ENCODE results near the gene PREX1.
"Not testable (repeated sequence)": the region's sequence is repeated elsewhere in the genome, so short reads cannot be mapped to it uniquely, and the experiment has no call there.

The PREX1 gene

GRCh38 chr20:48598303-48598941, 229.4 kb downstream of the PREX1 start:
- not testable (repeated sequence) for DNase-seq

DNA sequence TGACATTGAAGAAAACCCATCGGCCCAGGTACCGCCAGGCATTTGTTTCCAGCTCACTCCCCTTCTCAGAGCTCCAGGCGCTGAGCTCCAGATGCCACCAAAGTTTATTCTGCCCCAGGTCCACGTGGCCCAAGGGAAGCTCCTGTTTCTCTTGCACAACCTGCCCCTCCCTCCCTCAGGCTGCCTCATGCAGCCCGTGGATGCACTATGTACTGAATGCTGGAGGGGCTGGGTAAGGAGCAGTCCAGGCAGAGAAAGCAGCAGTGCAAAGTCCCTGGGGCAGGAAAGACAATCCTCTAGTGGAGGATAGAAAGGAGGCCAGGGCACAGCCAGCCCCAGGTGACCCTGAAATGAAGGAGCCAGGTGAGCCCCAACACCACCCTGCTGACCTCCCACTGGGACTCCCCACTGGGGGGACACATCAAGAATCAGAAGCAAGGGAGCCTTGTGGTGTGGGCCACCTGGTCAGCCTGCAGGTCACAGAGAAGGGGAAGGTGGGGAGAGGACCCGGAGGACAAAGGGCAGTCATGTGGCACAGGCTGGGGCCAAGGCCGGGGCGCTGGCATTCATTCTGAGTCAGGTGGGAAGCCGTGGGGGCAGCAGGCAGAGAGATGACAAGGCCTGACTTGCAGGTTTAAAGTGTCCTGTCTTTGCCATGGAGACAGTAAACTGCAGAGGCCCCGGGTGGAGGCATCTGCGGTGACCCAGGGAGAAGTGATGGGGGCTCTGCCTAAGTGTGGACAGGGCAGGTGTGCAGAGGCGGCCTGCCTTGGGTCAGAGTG, 230.1 kb downstream of the PREX1 start:
- DNase-seq, result no peak

DNA sequence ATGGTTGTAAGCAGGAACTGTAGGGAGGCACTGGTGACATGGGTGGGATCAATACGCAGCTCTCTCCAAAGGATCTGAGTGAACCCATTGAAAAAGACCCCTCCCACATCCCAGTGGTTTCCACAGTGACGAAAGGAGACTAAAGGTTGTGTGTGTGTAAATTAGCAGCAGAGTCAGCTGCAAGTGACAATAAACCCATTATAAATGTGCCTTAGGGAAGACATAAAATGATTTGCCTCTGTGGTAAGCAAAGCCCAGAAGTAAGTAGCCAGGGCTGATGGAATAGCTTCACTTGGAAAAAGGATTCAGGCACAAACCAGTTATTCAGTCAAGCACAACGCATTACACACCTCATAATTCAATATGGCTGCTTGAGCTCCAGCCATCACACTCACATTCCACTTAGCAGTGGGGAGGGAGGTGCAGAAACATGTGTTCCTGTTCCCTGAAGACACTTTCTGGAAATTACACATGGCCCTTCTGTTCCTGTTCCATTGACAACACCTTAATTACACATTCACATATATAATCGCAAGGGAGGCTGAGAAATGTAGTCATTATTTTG, 231.4 kb downstream of the PREX1 start:
- no peak for DNase-seq

DNA sequence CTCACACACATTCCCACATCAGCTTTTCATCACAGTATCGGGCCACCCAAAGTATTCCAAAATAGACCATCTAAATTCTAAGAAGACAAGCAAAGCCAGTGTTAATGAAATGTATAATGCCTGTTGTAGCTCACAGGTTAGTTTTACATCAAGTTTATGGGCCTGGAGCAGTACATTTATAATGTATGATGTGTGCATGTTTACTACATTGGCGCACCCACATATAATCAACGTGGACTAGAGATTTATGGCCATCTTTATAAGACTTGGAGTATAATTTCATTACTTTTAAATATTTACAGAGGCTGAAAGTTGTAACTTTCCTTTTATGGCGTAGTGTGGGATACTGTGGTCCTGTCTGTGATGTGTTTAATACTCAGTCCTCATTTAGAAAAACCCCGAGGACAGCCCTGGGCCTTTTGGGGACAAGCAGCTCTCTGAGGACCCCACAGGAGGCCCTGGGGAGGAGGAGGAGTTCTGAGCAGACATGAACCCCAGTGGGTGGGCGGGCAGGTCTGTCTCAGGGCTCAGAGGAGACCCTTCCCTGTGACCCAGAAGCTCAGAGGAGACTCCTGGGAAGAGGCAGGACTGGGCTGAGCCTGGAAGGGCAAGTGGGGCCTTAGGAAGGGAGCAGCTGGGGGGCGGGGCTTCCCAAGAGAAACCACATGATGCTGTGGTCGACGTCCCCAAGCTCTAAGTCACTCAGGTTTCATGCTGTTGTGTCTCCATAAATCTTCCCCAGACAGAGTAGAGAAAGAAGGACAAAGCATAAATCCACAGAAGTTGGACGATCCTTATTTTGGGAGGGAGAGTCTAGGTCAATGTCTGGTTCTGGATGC, 232.1 kb downstream of the PREX1 start:
- DNase-seq, result no peak

DNA sequence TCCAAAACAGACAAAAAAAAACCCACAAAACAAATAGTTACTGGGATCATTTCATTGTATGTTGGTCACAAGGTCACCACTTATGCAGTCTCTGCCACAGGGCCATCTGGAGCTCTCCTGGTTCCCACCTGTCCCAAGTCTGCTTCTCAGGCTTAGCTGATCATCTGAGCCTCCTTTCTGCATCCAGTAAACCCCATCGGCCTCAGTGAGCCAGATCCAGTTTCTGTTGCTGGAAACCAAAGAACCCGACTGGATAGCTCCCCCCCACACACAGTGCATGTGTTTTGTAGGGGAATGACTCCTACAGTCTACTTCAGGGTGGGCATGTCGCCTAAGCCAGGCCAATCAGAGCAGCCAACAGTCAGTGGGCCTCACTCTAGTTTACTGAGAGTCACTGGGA, 233.3 kb downstream of the PREX1 start:
- DNase-seq, result no peak

GRCh38 chr20:48592107-48592940, 235.5 kb downstream of the PREX1 start:
- no peak for DNase-seq

DNA sequence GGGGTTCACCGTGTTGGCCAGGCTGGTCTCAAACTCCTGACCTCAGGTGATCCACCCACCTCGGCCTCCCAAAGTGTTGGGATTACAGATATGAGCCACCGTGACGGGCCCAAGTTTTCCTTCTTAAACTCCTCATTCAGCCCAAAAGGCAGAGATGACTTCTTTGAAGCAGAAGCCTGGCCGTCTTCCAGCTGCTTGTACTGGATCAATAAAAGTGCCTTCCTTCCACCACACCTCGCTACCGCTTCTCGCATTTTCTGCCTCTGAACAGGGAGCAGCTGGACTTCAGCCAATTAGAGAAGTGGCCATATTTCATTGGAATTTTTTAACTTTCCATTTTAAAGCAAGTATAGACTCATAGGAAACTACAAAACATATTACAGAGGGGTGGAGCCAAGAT, 241.1 kb downstream of the PREX1 start:
- no peak for DNase-seq

DNA sequence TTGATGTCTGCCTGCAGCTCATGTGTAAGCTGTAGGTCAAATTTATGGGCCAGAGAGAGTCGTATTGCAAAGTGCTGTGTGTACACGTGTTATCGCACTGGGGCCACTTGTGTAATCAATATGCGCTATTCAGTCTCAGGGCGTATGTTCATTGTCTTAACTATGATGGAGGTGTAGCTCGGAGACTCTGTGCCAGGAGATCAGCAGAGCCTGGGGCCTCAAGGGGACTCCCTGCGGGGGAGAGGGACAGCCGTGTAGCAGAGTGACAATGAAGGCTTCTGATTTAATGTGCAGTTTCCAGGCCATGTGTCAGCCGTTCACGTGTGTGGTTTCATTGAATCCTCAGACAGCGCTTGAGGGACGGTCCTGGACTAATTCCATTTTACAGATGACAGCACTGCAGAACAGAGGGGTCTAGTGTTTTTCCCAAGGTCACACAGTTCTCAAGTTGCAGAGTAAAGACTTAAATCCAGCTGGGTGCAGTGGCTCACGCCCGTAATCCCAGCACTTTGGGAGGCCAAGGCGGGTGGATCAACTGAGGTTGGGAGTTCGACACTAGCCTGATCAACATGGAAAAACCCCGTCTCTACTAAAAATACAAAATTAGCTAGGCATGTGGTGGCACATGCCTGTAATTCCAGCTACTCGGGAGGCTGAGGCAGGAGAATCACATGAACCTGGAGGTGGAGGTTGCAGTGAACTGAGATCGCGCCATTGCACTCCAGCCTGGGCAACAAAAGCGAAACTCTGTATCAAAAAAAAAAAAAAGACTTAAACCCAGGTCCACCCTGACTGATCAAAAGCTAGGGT, 242.5 kb downstream of the PREX1 start:
- no peak for DNase-seq

GRCh38 chr20:48584391-48585060, 243.3 kb downstream of the PREX1 start:
- DNase-seq, result no peak

GRCh38 chr20:48583801-48584200, 244.0 kb downstream of the PREX1 start:
- DNase-seq, result no peak

DNA sequence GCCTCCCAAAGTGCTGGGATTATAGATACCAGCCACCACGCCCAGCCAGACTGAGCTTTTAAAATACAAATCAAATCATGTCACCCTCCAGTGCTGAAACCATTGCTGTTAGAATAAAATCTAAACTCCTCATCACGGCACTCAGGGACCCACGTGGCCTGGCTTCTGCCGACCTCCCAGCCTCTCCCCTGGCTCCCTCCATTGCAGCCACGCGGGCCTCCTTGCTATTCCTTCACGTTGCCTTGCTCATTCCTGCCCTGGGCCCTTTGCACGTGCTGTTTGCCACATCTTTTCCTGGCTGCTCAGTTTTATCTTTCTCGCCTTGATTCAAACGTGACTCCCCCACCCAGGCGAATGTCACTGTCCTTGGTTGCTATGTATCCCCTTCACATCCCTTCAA, 244.6 kb downstream of the PREX1 start:
- no peak for DNase-seq

- DNase-seq, result no peak
These were observed 245.2 kb downstream of the PREX1 start for GRCh38 chr20:48582673-48582985.

DNA sequence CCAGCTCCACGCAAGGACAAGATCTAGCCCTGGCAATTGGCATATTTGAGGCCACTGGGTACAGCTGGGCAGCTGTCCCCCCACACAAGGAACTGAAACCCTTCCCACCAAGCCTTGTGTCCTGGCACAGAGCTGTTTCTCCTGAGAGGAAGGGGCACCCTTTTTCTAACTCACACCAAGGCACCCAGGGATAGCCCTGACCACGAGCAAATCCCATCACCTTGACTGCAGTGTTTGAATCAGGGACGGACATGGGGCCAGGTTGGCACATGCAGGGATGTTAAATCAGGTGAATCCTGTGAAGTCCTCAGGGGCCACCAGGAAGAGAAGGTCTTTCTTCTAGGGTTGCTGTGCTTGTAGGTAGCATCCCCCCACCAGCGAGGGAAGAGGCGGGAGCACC, 246.6 kb downstream of the PREX1 start:
- DNase-seq, result no peak

DNA sequence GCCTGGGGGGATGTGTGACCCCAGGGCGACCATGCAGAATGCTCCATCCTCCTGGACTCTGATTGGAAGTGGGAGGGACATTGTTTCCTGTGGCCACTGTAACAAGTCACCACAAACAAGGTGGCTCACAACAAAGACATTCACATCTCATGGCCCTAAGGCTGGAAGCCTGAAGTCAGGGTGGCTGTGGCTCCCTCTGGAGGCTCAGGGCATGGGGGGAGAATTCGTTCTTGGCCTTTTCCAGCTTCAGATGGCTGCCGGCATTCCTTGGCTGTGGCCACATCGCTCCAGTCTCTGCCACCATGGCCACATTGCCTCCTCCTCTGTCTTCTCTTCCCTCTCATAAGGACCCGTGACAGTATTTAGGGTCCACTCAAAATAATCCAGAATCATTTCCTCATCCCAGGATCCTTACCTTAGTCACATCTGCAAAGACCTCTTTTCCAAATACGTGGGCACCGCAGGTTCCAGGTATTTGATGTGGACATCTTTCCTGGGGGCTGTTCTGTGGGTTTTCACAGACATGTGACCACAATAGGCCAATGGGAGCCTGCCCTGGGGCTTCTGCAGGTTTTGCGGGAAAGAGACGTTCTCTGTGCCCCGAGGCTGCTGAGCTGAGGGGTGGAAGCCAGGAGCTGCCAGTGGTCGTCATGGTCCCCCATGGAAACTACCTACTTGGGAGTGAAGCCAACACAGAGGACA, 249.3 kb downstream of the PREX1 start:
- no peak for DNase-seq

GRCh38 chr20:48577557-48577956, 250.2 kb downstream of the PREX1 start:
- no peak for DNase-seq

- DNase-seq, result no peak
These were observed 253.4 kb downstream of the PREX1 start for GRCh38 chr20:48574383-48574782.
